Activated naive CD4-positive, alpha-beta T cell treated with anti-CD3 and anti-CD28 coated beads, Interleukin-2, amount 10 ng/mL, durations not matched to agents 7 days and 5 days (primary cell): ENCODE results near the gene ANKRD40.
A peak's percentile ranks its signal among the peaks of the same experiment; 100 is the strongest.
"Not testable (repeated sequence)": the region's sequence is repeated elsewhere in the genome, so short reads cannot be mapped to it uniquely, and the experiment has no call there.

Experiments used
- CTCF ChIA-PET: fragments of 350-600 bp; sonication (Branson Sonifier 250); formaldehyde crosslinking; loops from one replicate; lab custom pipeline; 2021; ENCODE audit warnings: antibody characterized with exemption; lab: Charles Lee
- DNase-seq: peaks from one replicate; pipeline ENCODE4 v3.0.0-alpha.2; 2020
- H3K27ac Mint-ChIP-seq: one replicate; pipeline ENCODE4 v1.8.0; 2021; ENCODE audit warnings: mild to moderate bottlenecking, moderate library complexity, mixed read lengths
- H3K27me3 Mint-ChIP-seq: one replicate; pipeline ENCODE4 v1.8.0; 2021; ENCODE audit warnings: mild to moderate bottlenecking, mixed read lengths
- H3K36me3 Mint-ChIP-seq: one replicate; pipeline ENCODE4 v1.8.0; 2021; ENCODE audit warnings: mixed read lengths
- H3K4me1 Mint-ChIP-seq: one replicate; pipeline ENCODE4 v1.8.0; 2021; ENCODE audit warnings: mixed read lengths
- H3K4me3 Mint-ChIP-seq: one replicate; pipeline ENCODE4 v1.8.0; 2021; ENCODE audit warnings: mild to moderate bottlenecking, moderate library complexity, mixed read lengths
- H3K9me3 Mint-ChIP-seq: one replicate; pipeline ENCODE4 v1.8.0; 2021; ENCODE audit warnings: mixed read lengths

The ANKRD40 gene, protein sequence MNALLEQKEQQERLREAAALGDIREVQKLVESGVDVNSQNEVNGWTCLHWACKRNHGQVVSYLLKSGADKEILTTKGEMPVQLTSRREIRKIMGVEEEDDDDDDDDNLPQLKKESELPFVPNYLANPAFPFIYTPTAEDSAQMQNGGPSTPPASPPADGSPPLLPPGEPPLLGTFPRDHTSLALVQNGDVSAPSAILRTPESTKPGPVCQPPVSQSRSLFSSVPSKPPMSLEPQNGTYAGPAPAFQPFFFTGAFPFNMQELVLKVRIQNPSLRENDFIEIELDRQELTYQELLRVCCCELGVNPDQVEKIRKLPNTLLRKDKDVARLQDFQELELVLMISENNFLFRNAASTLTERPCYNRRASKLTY

DNA sequence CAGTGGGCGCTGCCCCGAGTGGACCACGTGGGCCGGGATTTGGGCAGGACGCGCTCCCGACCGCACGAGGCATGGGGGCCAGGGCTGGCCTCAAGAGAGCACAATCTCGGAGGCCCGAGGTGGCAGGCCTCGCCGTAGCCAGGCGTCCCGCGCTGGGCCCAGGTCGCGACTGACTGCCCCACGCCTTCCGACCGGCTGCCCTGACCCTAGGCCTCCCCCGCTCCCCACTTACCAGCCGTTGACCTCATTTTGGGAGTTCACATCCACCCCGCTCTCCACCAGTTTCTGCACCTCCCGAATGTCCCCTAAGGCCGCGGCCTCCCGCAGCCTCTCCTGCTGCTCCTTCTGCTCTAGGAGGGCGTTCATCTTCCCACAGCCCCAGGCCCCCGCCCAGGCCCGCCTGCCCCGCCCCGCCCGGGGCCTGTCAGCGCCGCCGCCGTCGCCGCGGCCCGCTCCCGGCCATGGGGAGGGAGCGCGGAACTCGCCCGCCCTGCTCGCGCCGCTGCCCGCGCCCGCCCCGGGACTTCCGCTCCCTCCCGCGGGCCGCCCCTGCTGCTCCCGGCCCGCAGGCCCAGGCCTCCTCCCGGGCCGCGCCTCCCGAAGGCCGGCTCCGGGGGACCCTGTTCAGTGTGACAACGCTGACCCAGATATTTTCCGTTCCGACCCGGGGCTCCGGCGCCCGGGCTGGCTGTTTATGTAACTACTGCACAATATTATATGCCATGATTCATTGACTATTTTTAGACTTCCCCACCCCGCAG is at the start of gene ANKRD40:
ANKRD40 (minus strand) TSS at position 626 of the 761 bp plus-strand sequence; CDS start at position 366, 260 bp downstream.
- Mint-ChIP-seq H3K36me3 (peaks cover 14% of the 10 kb centered on the region), H3K4me1 (peaks cover 55% of the 10 kb centered on the region), H3K9me3 (no peaks in the 10 kb centered on the region), H3K4me3 (peak within 1 kb of the TSS; percentile 85), H3K27me3 (peaks cover 10% of the 10 kb centered on the region), H3K27ac (peak within 1 kb of the TSS; percentile 98)
- peak; percentile 91 for DNase-seq
- CTCF ChIA-PET, result interaction anchor here (0.7 kb wide), 1 partner anchor 181 kb away, joined by 3 read pairs; no protein-coding TSS in a partner anchor

DNA sequence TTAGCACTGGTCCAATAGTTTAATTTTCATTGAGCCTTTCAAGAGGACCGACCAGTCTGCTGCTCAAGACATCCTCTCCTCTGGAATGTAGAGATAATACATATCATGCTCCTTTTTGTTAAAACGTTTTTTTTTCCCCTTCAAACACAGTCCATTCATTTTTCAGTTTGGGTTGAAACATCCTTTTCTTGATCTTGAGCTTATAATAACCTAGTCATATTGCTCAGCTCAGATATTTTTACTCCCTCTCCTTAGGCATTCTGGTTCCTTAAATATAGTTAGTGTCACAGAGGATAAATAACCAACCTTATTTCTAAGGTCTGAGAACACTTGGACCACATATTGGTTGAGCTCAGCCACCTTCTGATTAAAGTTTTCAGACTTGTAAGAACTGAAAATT is 46.8 kb upstream of the ANKRD40 start:
- Mint-ChIP-seq H3K4me3 (no peak overlapping the region), H3K27ac (no peak overlapping the region), H3K4me1 (no peaks in the 10 kb centered on the region), H3K36me3 (peaks cover 46% of the 10 kb centered on the region), H3K9me3 (no peaks in the 10 kb centered on the region), H3K27me3 (no peaks in the 10 kb centered on the region)
- no peak for DNase-seq
- CTCF ChIA-PET, result no interaction called here

- Mint-ChIP-seq H3K36me3 (peaks cover 67% of the 10 kb centered on the region), H3K27me3 (no peaks in the 10 kb centered on the region), H3K4me3 (no peak overlapping the region), H3K4me1 (peaks cover 6% of the 10 kb centered on the region), H3K9me3 (no peaks in the 10 kb centered on the region), H3K27ac (no peak overlapping the region)
- CTCF ChIA-PET, result no interaction called here
- DNase-seq, result no peak
These were observed 41.5 kb upstream of the ANKRD40 start for GRCh38 chr17:50749245-50749644.

DNA sequence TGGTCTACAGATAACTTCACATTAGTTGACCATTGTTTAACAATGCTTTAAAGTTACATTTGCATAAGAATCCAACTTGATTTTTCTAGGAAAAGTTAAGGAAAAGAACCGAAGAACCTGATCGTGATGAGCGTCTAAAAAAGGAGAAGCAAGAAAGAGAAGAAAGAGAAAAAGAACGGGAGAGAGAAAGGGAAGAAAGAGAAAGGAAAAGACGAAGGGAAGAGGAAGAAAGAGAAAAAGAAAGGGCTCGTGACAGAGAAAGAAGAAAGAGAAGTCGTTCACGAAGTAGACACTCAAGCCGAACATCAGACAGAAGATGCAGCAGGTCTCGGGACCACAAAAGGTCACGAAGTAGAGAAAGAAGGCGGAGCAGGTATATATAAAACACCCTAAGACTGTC is 37.9 kb upstream of the ANKRD40 start:
- H3K27ac Mint-ChIP-seq, result no peak overlapping the region
- CTCF ChIA-PET, result no interaction called here
- peaks cover 6% of the 10 kb centered on the region for H3K4me1 Mint-ChIP-seq
- H3K9me3 Mint-ChIP-seq, result no peaks in the 10 kb centered on the region
- H3K4me3 Mint-ChIP-seq, result no peak overlapping the region
- no peak for DNase-seq
- H3K36me3 Mint-ChIP-seq, result peaks cover 73% of the 10 kb centered on the region
- no peaks in the 10 kb centered on the region for H3K27me3 Mint-ChIP-seq

GRCh38 chr17:50739098-50739497 is 31.4 kb upstream of the ANKRD40 start:
- Mint-ChIP-seq H3K27me3 (no peaks in the 10 kb centered on the region), H3K36me3 (peaks cover 51% of the 10 kb centered on the region), H3K4me3 (no peak overlapping the region), H3K27ac (no peak overlapping the region), H3K4me1 (peaks cover 11% of the 10 kb centered on the region), H3K9me3 (no peaks in the 10 kb centered on the region)
- DNase-seq, result no peak
- CTCF ChIA-PET, result interaction anchor here (1.1 kb wide), 1 partner anchor 8 kb away, joined by 3 read pairs; no protein-coding TSS in a partner anchor

GRCh38 chr17:50737118-50737698 is 29.5 kb upstream of the ANKRD40 start:
- Mint-ChIP-seq H3K27me3 (no peaks in the 10 kb centered on the region), H3K9me3 (no peaks in the 10 kb centered on the region), H3K36me3 (peaks cover 39% of the 10 kb centered on the region), H3K27ac (peak overlapping the region; percentile 45), H3K4me3 (no peak overlapping the region), H3K4me1 (peaks cover 15% of the 10 kb centered on the region)
- DNase-seq, result no peak
- CTCF ChIA-PET, result no interaction called here

- H3K4me1 Mint-ChIP-seq, result peaks cover 29% of the 10 kb centered on the region
- H3K27me3 Mint-ChIP-seq, result no peaks in the 10 kb centered on the region
- DNase-seq, result no peak
- H3K4me3 Mint-ChIP-seq, result no peak overlapping the region
- peaks cover 24% of the 10 kb centered on the region for H3K36me3 Mint-ChIP-seq
- no peaks in the 10 kb centered on the region for H3K9me3 Mint-ChIP-seq
- CTCF ChIA-PET, result no interaction called here
- H3K27ac Mint-ChIP-seq, result no peak overlapping the region
These were observed 27.6 kb upstream of the ANKRD40 start for GRCh38 chr17:50735287-50735686.

- Mint-ChIP-seq H3K27ac (no peak overlapping the region), H3K4me1 (peaks cover 40% of the 10 kb centered on the region), H3K27me3 (no peaks in the 10 kb centered on the region), H3K4me3 (no peak overlapping the region), H3K9me3 (no peaks in the 10 kb centered on the region), H3K36me3 (peaks cover 8% of the 10 kb centered on the region)
- CTCF ChIA-PET, result interaction anchor here (1.4 kb wide), 1 partner anchor 51 kb away, joined by 3 read pairs; no protein-coding TSS in a partner anchor
- DNase-seq, result no peak
These were observed 24.1 kb upstream of the ANKRD40 start for GRCh38 chr17:50731575-50732460.

DNA sequence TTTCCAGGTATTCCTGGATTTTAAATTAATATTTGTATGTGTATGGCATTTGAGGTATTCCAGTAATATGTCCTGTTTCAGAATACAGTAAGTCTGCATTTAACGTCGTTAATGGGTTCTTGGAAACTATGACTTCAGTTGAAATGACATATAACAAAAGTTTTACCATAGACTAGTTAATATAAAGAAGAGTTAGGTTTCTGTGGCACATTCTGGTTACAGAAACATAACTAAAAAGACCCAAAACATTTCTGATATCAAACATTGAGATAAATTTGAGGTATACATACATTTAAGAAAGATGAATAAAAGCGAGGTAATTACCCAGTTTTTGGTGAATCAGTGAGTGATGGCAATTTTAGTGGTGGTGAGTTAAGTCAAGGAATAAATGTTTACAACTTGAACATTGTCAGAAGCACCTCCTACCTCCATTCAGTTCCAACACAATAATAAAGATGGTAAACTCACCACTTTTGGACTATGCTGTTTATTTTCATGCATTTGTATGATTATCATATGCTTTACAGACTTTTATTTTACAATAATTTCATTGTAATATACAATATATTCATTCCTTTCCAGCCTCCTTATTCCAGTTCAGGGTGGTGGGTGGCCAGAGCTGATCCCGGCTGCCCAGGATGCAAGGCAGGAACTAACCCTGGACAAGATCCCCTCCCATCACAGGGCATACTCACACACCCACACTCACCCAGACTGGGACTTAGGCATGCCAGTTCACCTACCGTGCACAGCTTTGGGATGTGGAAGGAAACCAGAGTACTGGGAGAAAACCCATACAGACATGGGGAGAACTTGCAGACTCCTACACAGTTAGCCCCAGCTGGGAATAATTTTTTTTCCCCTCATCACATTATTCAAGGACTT is 21.4 kb upstream of the ANKRD40 start:
- no peaks in the 10 kb centered on the region for H3K27me3 Mint-ChIP-seq
- H3K4me1 Mint-ChIP-seq, result peaks cover 40% of the 10 kb centered on the region
- peaks cover 8% of the 10 kb centered on the region for H3K36me3 Mint-ChIP-seq
- no peak for DNase-seq
- no peak overlapping the region for H3K4me3 Mint-ChIP-seq
- H3K9me3 Mint-ChIP-seq, result no peaks in the 10 kb centered on the region
- CTCF ChIA-PET, result no interaction called here
- H3K27ac Mint-ChIP-seq, result no peak overlapping the region

DNA sequence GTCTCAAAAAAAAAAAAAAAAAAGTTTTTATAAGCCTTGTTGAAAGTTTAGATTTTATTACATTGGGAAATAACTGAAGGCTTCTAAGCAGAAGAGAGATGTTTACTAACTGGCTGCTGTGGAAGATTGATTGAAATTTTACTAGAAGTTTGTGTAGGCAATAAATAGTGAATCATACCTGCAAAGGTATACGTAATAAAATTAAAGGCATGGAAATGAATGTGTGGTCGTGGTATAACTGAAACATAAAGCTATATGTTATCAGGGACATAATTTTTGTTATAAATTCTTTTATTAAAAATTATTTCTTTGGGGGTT is 20.4 kb upstream of the ANKRD40 start:
- Mint-ChIP-seq H3K4me3 (no peak overlapping the region), H3K27ac (no peak overlapping the region), H3K4me1 (peaks cover 41% of the 10 kb centered on the region)

GRCh38 chr17:50725769-50726655 is 18.3 kb upstream of the ANKRD40 start:
- no peak overlapping the region for H3K4me3 Mint-ChIP-seq
- CTCF ChIA-PET, result no interaction called here
- H3K36me3 Mint-ChIP-seq, result peaks cover 17% of the 10 kb centered on the region
- no peak for DNase-seq
- no peaks in the 10 kb centered on the region for H3K27me3 Mint-ChIP-seq
- no peak overlapping the region for H3K27ac Mint-ChIP-seq
- H3K9me3 Mint-ChIP-seq, result no peaks in the 10 kb centered on the region
- H3K4me1 Mint-ChIP-seq, result peaks cover 39% of the 10 kb centered on the region

More for the DNA sequence above, 20.4 kb upstream of the ANKRD40 start:
- Mint-ChIP-seq H3K27me3 (no peaks in the 10 kb centered on the region), H3K9me3 (no peaks in the 10 kb centered on the region), H3K36me3 (peaks cover 8% of the 10 kb centered on the region)
- no peak for DNase-seq
- CTCF ChIA-PET, result interaction anchor here (1.2 kb wide), 1 partner anchor 57 kb away, joined by 3 read pairs; no protein-coding TSS in a partner anchor

DNA sequence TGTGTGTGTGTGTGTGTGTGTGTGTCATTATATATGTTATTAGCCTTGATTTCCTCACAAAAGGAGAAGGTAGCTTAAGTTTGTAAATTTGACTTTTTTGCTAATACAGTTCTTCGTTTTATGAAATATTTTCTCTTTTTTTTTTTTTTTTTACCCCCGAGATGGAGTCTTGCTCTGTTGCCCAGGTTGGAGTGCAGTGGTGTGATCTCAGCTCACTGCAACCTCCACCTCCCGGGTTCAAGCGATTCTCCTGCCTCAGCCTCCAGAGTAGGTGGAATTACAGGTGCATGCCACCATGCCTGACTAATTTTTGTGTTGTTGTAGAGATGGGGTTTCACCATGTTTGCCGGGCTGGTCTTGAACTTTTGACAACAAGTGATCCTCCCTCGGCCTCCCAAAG is 16.9 kb upstream of the ANKRD40 start:
- DNase-seq, H3K4me3 Mint-ChIP-seq, H3K27me3 Mint-ChIP-seq, H3K9me3 Mint-ChIP-seq, CTCF ChIA-PET, H3K27ac Mint-ChIP-seq: not testable (repeated sequence)
- Mint-ChIP-seq H3K36me3 (peaks cover 22% of the 10 kb centered on the region), H3K4me1 (peaks cover 38% of the 10 kb centered on the region)
